H1 (cell line): ENCODE data around the gene HOOK1. TPM values are rescaled to one million over a fixed set of nuclear protein-coding genes. Genes with fewer than 3 reads are reported as not detected.

Experiments used
- CTCF ChIA-PET: fragments of 300-600 bp; sonication (Branson Sonifier 250); formaldehyde crosslinking; loops from one replicate; lab custom pipeline; 2021; ENCODE audit not compliant: partially characterized antibody; lab: Charles Lee
- POLR2A ChIA-PET: fragments of 300-600 bp; sonication (Branson Sonifier 250); formaldehyde crosslinking; loops from one replicate; lab custom pipeline; 2021; ENCODE audit warnings: inconsistent platforms; ENCODE audit not compliant: partially characterized antibody; lab: Charles Lee
- DNase-seq, 2 experiments: peaks; one replicate each; pipeline versions ENCODE4 v3.0.0 to v3.0.0-alpha.2; 2010 to 2022; ENCODE audit warnings: low spot score in 2 of 2, low read depth in 1 of 2, mixed read lengths in 1 of 2
- FAIRE-seq: peaks from 2 replicates; lab custom pipeline; 2011; peaks lifted over from hg19 to GRCh38; lab: Jason Lieb, UNC
- H2AFZ ChIP-seq: 2 replicates; pipeline ENCODE4 v1.8.1; 2012; ENCODE audit warnings: low read length, inconsistent platforms
- H2AK5ac ChIP-seq: 2 replicates; pipeline ENCODE4 v1.6.1; 2013; ENCODE audit warnings: low read depth, low read length
- H2BK120ac ChIP-seq: replicated peaks from 2 replicates; pipeline ENCODE3; 2013; ENCODE audit warnings: low read depth, low read length, inconsistent platforms
- H2BK12ac ChIP-seq: 2 replicates; pipeline ENCODE4 v1.6.1; 2013; ENCODE audit warnings: low read depth, low read length
- H2BK15ac ChIP-seq: 2 replicates; pipeline ENCODE4 v1.6.1; 2013; ENCODE audit warnings: low read length
- H2BK20ac ChIP-seq: 2 replicates; pipeline ENCODE4 v1.6.1; 2013; ENCODE audit warnings: low read length
- H2BK5ac ChIP-seq: 2 replicates; pipeline ENCODE4 v1.6.1; 2013; ENCODE audit warnings: low read depth, low read length
- H3K14ac ChIP-seq: 2 replicates; pipeline ENCODE4 v1.6.1; 2013; ENCODE audit warnings: inconsistent platforms; ENCODE audit not compliant: insufficient read length
- H3K18ac ChIP-seq: 2 replicates; pipeline ENCODE4 v1.6.1; 2013; ENCODE audit warnings: low read length; ENCODE audit errors: extremely low read depth
- H3K23ac ChIP-seq: 2 replicates; pipeline ENCODE4 v1.6.1; 2013; ENCODE audit warnings: inconsistent platforms; ENCODE audit not compliant: insufficient read length
- H3K23me2 ChIP-seq: 2 replicates; pipeline ENCODE4 v1.6.1; 2013; ENCODE audit warnings: low read depth, low read length
- H3K27ac ChIP-seq: 2 replicates; pipeline ENCODE4 v1.6.1; 2011; ENCODE audit warnings: low read depth, low read length, inconsistent platforms
- H3K27me3 ChIP-seq, 4 experiments: replicated peaks in 1 of 4; 1 replicate in 1 of 4; 2 replicates in 3 of 4; pipeline versions ENCODE4 v1.6.1 to v1.8.1; 2011 to 2013; ENCODE audit warnings: low read length in 3 of 4, mild to moderate bottlenecking in 3 of 4, inconsistent platforms in 2 of 4, mixed read lengths in 2 of 4, moderate library complexity in 1 of 4; ENCODE audit not compliant: control insufficient read depth in 3 of 4, insufficient read depth in 3 of 4; ENCODE audit errors: extremely low read depth in 1 of 4
- H3K36me3 ChIP-seq, 4 experiments: 2 replicates each; pipeline versions ENCODE4 v1.6.1 to v1.8.1; 2011 to 2013; ENCODE audit warnings: mild to moderate bottlenecking in 4 of 4, low read length in 3 of 4, moderate library complexity in 2 of 4, control low read depth in 1 of 4, inconsistent platforms in 1 of 4; ENCODE audit not compliant: insufficient read depth in 4 of 4, control insufficient read depth in 2 of 4
- H3K4ac ChIP-seq: replicated peaks from 2 replicates; pipeline ENCODE3; 2013; ENCODE audit warnings: low read length, low read depth, mixed read lengths, inconsistent platforms; ENCODE audit not compliant: insufficient read length
- H3K4me1 ChIP-seq, 4 experiments: replicated peaks in 1 of 4; 1 replicate in 1 of 4; 2 replicates in 3 of 4; pipeline versions ENCODE4 v1.6.1 to v1.8.1; 2011 to 2013; ENCODE audit warnings: low read length in 3 of 4, inconsistent platforms in 2 of 4, mixed read lengths in 1 of 4; ENCODE audit not compliant: insufficient read depth in 4 of 4, control insufficient read depth in 3 of 4
- H3K4me2 ChIP-seq, 2 experiments: 2 replicates each; pipeline versions ENCODE4 v1.6.1 to v1.8.1; 2011 to 2013; ENCODE audit warnings: low read depth in 2 of 2, low read length in 2 of 2, control low read depth in 1 of 2, inconsistent platforms in 1 of 2, mild to moderate bottlenecking in 1 of 2; ENCODE audit not compliant: insufficient read depth in 1 of 2
- H3K4me3 ChIP-seq, 4 experiments: fragments of 200-600, 300-600 bp in 1 of 4; sonication (generic), shearing (Covaris generic), sonication (Bioruptor Twin) in 1 of 4; 2 replicates each; pipeline versions ENCODE4 v1.5.1 to v1.8.1; 2011 to 2016; ENCODE audit warnings: low read length in 4 of 4, low read depth in 3 of 4, control low read depth in 2 of 4, inconsistent platforms in 2 of 4, mild to moderate bottlenecking in 2 of 4, mixed read lengths in 1 of 4, moderate library complexity in 1 of 4; ENCODE audit not compliant: insufficient read depth in 2 of 4; ENCODE audit errors: extremely low read depth in 1 of 4
- H3K56ac ChIP-seq: replicated peaks from 2 replicates; pipeline ENCODE3; 2013; ENCODE audit warnings: low read depth, mild to moderate bottlenecking, mixed read lengths, low read length, inconsistent platforms; ENCODE audit not compliant: insufficient read length
- H3K79me1 ChIP-seq: 2 replicates; pipeline ENCODE4 v1.6.1; 2013; ENCODE audit warnings: low read depth, low read length, control low read depth
- H3K79me2 ChIP-seq, 2 experiments: 2 replicates each; pipeline versions ENCODE4 v1.6.1 to v1.8.1; 2012 to 2013; ENCODE audit warnings: low read length in 2 of 2, mild to moderate bottlenecking in 2 of 2, inconsistent platforms in 1 of 2; ENCODE audit not compliant: insufficient read depth in 2 of 2, control insufficient read depth in 1 of 2
- H3K9ac ChIP-seq, 4 experiments: replicated peaks in 1 of 4; 1 replicate in 1 of 4; 2 replicates in 3 of 4; pipeline versions ENCODE4 v1.6.1 to v1.8.1; 2011 to 2013; ENCODE audit warnings: low read depth in 3 of 4, low read length in 3 of 4, control low read depth in 2 of 4, mild to moderate bottlenecking in 2 of 4, moderate library complexity in 2 of 4, inconsistent platforms in 1 of 4; ENCODE audit errors: extremely low read depth in 1 of 4
- H3K9me3 ChIP-seq, 2 experiments: 2 replicates each; pipeline versions ENCODE4 v1.6.1 to v1.8.1; 2012 to 2013; ENCODE audit warnings: mild to moderate bottlenecking in 2 of 2, moderate library complexity in 2 of 2, control low read depth in 1 of 2, inconsistent platforms in 1 of 2, low read depth in 1 of 2, low read length in 1 of 2, mixed read lengths in 1 of 2; ENCODE audit not compliant: insufficient read depth in 2 of 2
- H4K20me1 ChIP-seq, 2 experiments: replicated peaks in 1 of 2; 2 replicates each; pipeline versions ENCODE3 to v1.8.1; 2011 to 2013; ENCODE audit warnings: inconsistent platforms in 2 of 2, low read length in 2 of 2, mild to moderate bottlenecking in 1 of 2; ENCODE audit not compliant: insufficient read depth in 2 of 2, control insufficient read depth in 1 of 2
- H4K5ac ChIP-seq: 2 replicates; pipeline ENCODE4 v1.6.1; 2013; ENCODE audit warnings: low read length, low read depth, mixed read lengths, inconsistent platforms; ENCODE audit not compliant: insufficient read length
- H4K8ac ChIP-seq: 2 replicates; pipeline ENCODE4 v1.8.0; 2013; ENCODE audit warnings: mild to moderate bottlenecking, moderate library complexity, low read length, inconsistent platforms; ENCODE audit not compliant: insufficient read depth; ENCODE audit errors: extremely low read depth
- H4K91ac ChIP-seq: replicated peaks from 2 replicates; pipeline ENCODE3; 2013; ENCODE audit warnings: low read length, mixed read lengths, inconsistent platforms; ENCODE audit not compliant: insufficient read length
- ATF3 ChIP-seq: IDR thresholded peaks from 2 replicates; pipeline ENCODE4 v1.6.1; 2011; ENCODE audit warnings: low read depth, mild to moderate bottlenecking, low read length; ENCODE audit not compliant: insufficient read depth
- BRCA1 ChIP-seq: IDR thresholded peaks from 2 replicates; pipeline ENCODE4 v1.6.1; 2012; ENCODE audit warnings: low read depth, low read length, improper control_type of control experiment
- EGR1 ChIP-seq: IDR thresholded peaks from 2 replicates; pipeline ENCODE4 v1.6.1; 2011; ENCODE audit warnings: low read depth, low read length, borderline replicate concordance
- NRF1 ChIP-seq: IDR thresholded peaks from 2 replicates; pipeline ENCODE4 v1.6.1; 2011; ENCODE audit warnings: mild to moderate bottlenecking, low read depth, low read length, improper control_type of control experiment
- RBBP5 ChIP-seq: IDR thresholded peaks from 2 replicates; pipeline ENCODE4 v1.7.1; 2012; ENCODE audit warnings: low read depth, mild to moderate bottlenecking, inconsistent platforms, low read length, moderate library complexity, borderline replicate concordance
- SIN3A ChIP-seq, 2 experiments: IDR thresholded peaks in 1 of 2; conservative IDR thresholded peaks in 1 of 2; 2 replicates each; pipeline ENCODE4 v1.6.1; 2011 to 2012; ENCODE audit warnings: low read length in 2 of 2, improper control_type of control experiment in 1 of 2, low read depth in 1 of 2, mild to moderate bottlenecking in 1 of 2
- SP2 ChIP-seq: IDR thresholded peaks from 2 replicates; pipeline ENCODE4 v1.6.1; 2012; ENCODE audit warnings: mild to moderate bottlenecking, low read length, inconsistent platforms
- TAF1 ChIP-seq: IDR thresholded peaks from 2 replicates; pipeline ENCODE4 v1.6.1; 2011; ENCODE audit warnings: mild to moderate bottlenecking, low read depth, low read length
- WGBS, 2 experiments: shearing (Covaris generic) in 1 of 2; methylation state at CpG; one replicate each; pipeline versions ENCODE4 v1.1.6 to v1.1.7; 2013 to 2015; ENCODE audit warnings: low lambda C conversion rate in 2 of 2, mixed read lengths in 2 of 2, inconsistent platforms in 1 of 2, low coverage in 1 of 2, missing lambda C conversion rate in 1 of 2; ENCODE audit not compliant: insufficient replicate concordance in 2 of 2, insufficient coverage in 1 of 2, insufficient read length in 1 of 2; ENCODE audit errors: extremely low coverage in 1 of 2, missing lambda C conversion rate in 1 of 2; 5-methylcytosine and 5-hydroxymethylcytosine counted together
- polyA plus RNA-seq, 7 experiments: library from polyadenylated mRNA; depleted of rRNA in 3 of 7; stranded (reverse) in 5 of 7; unstranded in 2 of 7; fragments of >200 nt in 5 of 7; fragments of 200-250 nt in 2 of 7; gene quantifications; 1 replicate in 5 of 7; 2 replicates in 1 of 7; 4 replicates in 1 of 7; pipeline versions ENCODE4 v1.2.1 to v1.2.3, GENCODE V29; 2011 to 2013; ENCODE audit warnings: missing spikeins in 2 of 7, mixed read lengths in 2 of 7
- total RNA-seq: library from RNA; stranded (reverse); fragmentation: NEBNext Ultra II Directional; extraction: Animal tissue kit (Norgen Biotek cat#: 25700); gene quantifications from 2 replicates; pipeline ENCODE4 v1.2.1, GENCODE V29; 2021

Gene HOOK1
- total and polyA plus RNA-seq, 2 of the 8 experiments (the other 6 are each of a cell fraction or from before 2014, with no cell fraction given), result 5.6 to 34.5 TPM

DNA sequence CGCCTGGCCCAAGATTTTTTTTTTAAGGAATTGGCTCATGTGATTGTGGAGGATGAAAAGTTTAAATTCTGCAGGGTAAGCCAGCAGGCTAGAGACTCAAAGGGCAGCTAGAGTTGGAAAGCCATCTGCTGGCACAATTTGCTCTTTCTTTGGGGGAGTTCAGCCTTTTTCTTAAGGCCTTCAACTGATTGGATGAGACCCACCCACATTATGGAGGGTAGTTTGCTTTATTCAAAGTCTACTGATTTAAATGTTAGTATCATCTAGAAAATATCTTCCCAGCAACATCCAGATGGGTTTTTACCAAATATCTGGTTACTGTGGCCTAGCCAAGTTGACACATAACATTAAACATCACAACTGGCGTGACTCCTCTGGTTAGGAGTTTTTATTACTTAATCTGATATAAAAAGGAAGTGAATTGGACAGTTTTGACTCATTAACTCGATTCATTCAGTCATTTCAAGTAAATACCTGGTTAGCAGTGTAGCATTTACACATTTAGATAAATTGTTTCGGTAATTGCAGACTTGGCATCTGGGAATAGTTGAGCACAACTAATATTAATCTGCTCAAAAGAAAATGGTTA lies 12.4 kb downstream of the HOOK1 start:
- no peaks in the 10 kb centered on the region for H4K20me1 ChIP-seq
- 95% methylated on average over 4 of the region's 4 CpGs; no CpG with 5 or more reads in 1 of the 2 experiments for WGBS, 2 experiments
- ChIA-PET CTCF (no interaction called here), POLR2A (no interaction called here)
- no peaks in the 10 kb centered on the region for H3K27me3 ChIP-seq
- H4K5ac ChIP-seq, result no peak overlapping the region
- H2AK5ac ChIP-seq, result no peak overlapping the region
- no peak overlapping the region for H2BK12ac ChIP-seq
- H3K27ac ChIP-seq, result no peak overlapping the region
- H2AFZ ChIP-seq, result no peak overlapping the region
- no peak overlapping the region for H2BK15ac ChIP-seq
- H3K4me1 ChIP-seq, result no peaks in the 10 kb centered on the region
- no peak overlapping the region for H3K56ac ChIP-seq
- no peak overlapping the region for H3K4ac ChIP-seq
- H3K23ac ChIP-seq, result no peak overlapping the region
- no peak overlapping the region for H3K14ac ChIP-seq
- H3K9me3 ChIP-seq, result no peaks in the 10 kb centered on the region
- no peak overlapping the region for H2BK20ac ChIP-seq
- no peak overlapping the region for H3K9ac ChIP-seq
- no peak overlapping the region for H3K18ac ChIP-seq
- H3K4me2 ChIP-seq, result no peak overlapping the region
- no peaks in the 10 kb centered on the region for H3K79me1 ChIP-seq
- H4K8ac ChIP-seq, result no peak overlapping the region
- H2BK120ac ChIP-seq, result no peak overlapping the region
- H3K79me2 ChIP-seq, result peaks cover 0 to 5% of the 10 kb centered on the region in 2 experiments; a peak in 1 of 4 replicates
- TF ChIP-seq RBBP5, result no peak
- no peak for TF ChIP-seq SIN3A (conservative IDR thresholded peaks at IDR 0.05 in 1 of 2, IDR thresholded peaks at IDR 0.05 in 1 of 2; ENCODE audit: low read depth in 1 of 2, low read length in 2 of 2)
- no peak for TF ChIP-seq NRF1
- TF ChIP-seq EGR1, result no peak
- TF ChIP-seq SP2, result no peak
- TF ChIP-seq BRCA1, result no peak
- TF ChIP-seq ATF3, result no peak
- no peak for TF ChIP-seq TAF1
- no peaks in the 10 kb centered on the region for H3K23me2 ChIP-seq
- DNase-seq, result no peak
- H4K91ac ChIP-seq, result no peak overlapping the region
- FAIRE-seq, result no peak
- H3K4me3 ChIP-seq, result no peak overlapping the region
- peaks cover 0 to 7% (median 0%) of the 10 kb centered on the region in 4 experiments; a peak in 1 of 8 replicates for H3K36me3 ChIP-seq
- no peak overlapping the region for H2BK5ac ChIP-seq
